Measurements from ENCODE around the gene LIN9. TPM values are rescaled to one million over a fixed set of nuclear protein-coding genes. Genes with fewer than 3 reads are reported as not detected.

LIN9 gene
- total and polyA plus RNA-seq, 2 of the 13 experiments (the other 11 are each of a cell fraction or from before 2014, with no cell fraction given), result 3.0 to 10.0 TPM

- DNase-seq (ENCODE audit: low spot score) (no peak), FAIRE-seq (no peak), ATAC-seq (peak; percentile 9; the same call in 2 of the 3 replicates)
- Histone ChIP-seq H3K4me3 (replicated peaks in 1 of 3; ENCODE audit: insufficient read depth in 1 of 3, low read depth in 2 of 3, low read length in 3 of 3) (peak overlapping the region; percentile 87 to 90 (median 90)), H3K79me2 (ENCODE audit: insufficient read depth, low read length) (no peaks in the 10 kb centered on the region), H2AFZ (ENCODE audit: low read length) (no peak overlapping the region), H3K9ac (ENCODE audit: insufficient read depth, low read depth, low read length) (peak overlapping the region; percentile 74), H3K36me3 (replicated peaks in 1 of 2; ENCODE audit: control insufficient read depth in 1 of 2, insufficient read depth in 2 of 2, low read length in 2 of 2) (peaks cover 0 to 2% of the 10 kb centered on the region in 2 experiments; a peak in 1 of 5 replicates), H3K4me1 (ENCODE audit: insufficient read depth, low read length) (peaks cover 71% of the 10 kb centered on the region), H4K20me1 (ENCODE audit: insufficient read depth, low read length) (no peaks in the 10 kb centered on the region), H3K9me3 (ENCODE audit: low read length) (no peaks in the 10 kb centered on the region), H3K27ac (ENCODE audit: extremely low read length, insufficient read depth, low read length) (peak overlapping the region; percentile 87), H3K27me3 (ENCODE audit: control insufficient read depth in 1 of 2, insufficient read depth in 2 of 2, low read length in 2 of 2) (no peaks in the 10 kb centered on the region; a peak in 1 of 5 replicates), H3K4me2 (ENCODE audit: low read depth, low read length) (peak overlapping the region; percentile 88)
- ChIA-PET CTCF (ENCODE audit: low intra/inter-chr PET ratio, low total read pairs) (no interaction called here), POLR2A (interaction anchor here (1.0 to 1.4 kb wide), 2 partner anchors 13 to 85 kb away, joined by 3 to 4 read pairs; partner anchors contain the start of gene LIN9)
- in situ Hi-C loops (cut with HindIII; ENCODE audit: extremely low pct_ligation_motif_present, low pct_unique_long_range_greater_than_20kb) (no loop called here), intact Hi-C loops (cut with micrococcal nuclease; ENCODE audit: unreplicated experiment) (no loop called here)
- BruUV-seq (replicated peaks), result no TSS peak
- WGBS (ENCODE audit: low lambda C conversion rate), result no CpG with 5 or more reads among the region's 55 CpGs
- no peak for TF ChIP-seq NCOA1 (CRISPR knock-in tag; IDR thresholded peaks at IDR 0.05)
- no peak for TF ChIP-seq ZC3H13 (CRISPR knock-in tag; IDR thresholded peaks at IDR 0.05)
- TF ChIP-seq ARNT2 (CRISPR knock-in tag; IDR thresholded peaks at IDR 0.05; ENCODE audit: low read depth), result no peak
- no peak for TF ChIP-seq SALL2 (CRISPR knock-in tag; IDR thresholded peaks at IDR 0.05)
- TF ChIP-seq TOE1 (CRISPR knock-in tag; IDR thresholded peaks at IDR 0.05), result no peak
- TF ChIP-seq ARID4A (CRISPR knock-in tag; IDR thresholded peaks at IDR 0.05; ENCODE audit: borderline replicate concordance), result no peak
- no peak for TF ChIP-seq MBD4 (IDR thresholded peaks at IDR 0.05; ENCODE audit: borderline replicate concordance, low read length)
- no peak for TF ChIP-seq HDAC1 (CRISPR knock-in tag; IDR thresholded peaks at IDR 0.05)
- TF ChIP-seq FOXA1 (IDR thresholded peaks at IDR 0.05), result no peak
- no peak for TF ChIP-seq FOXA1 (CRISPR knock-in tag; IDR thresholded peaks at IDR 0.05)
- 0 out of 2 replicates have a peak, but pooled peaks have one; percentile 6 for TF ChIP-seq ZNF713 (CRISPR knock-in tag; IDR thresholded peaks at IDR 0.05)
- TF ChIP-seq ZNF646 (CRISPR knock-in tag; IDR thresholded peaks at IDR 0.05), result no peak
- peak; percentile 72; the same call in 1 of the 2 replicates for TF ChIP-seq MYPOP (CRISPR knock-in tag; IDR thresholded peaks at IDR 0.05)
- TF ChIP-seq ZNF780A (CRISPR knock-in tag; IDR thresholded peaks at IDR 0.05), result no peak
Measured at GRCh38 chr1:226223786-226224244, 85.1 kb downstream of the LIN9 start.
